Fibroblast of mammary gland (primary cell): ENCODE results near the gene MRPS21.
"Not testable (repeated sequence)": the region's sequence is repeated elsewhere in the genome, so short reads cannot be mapped to it uniquely, and the experiment has no call there.

Experiments
- DNase-seq: peaks from one replicate; pipeline ENCODE4 v3.0.0-alpha.2; 2010; ENCODE audit warnings: low read depth
- H3K4me3 ChIP-seq: 2 replicates; pipeline ENCODE4 v1.5.1; 2011; ENCODE audit warnings: low read depth, mild to moderate bottlenecking, low read length, moderate library complexity; ENCODE audit not compliant: control insufficient read depth
- TF ChIP-seq, protein P1 (sequence below): conservative IDR thresholded peaks from 2 replicates; pipeline ENCODE4 v1.5.1; 2011; ENCODE audit warnings: low read depth, low read length, inconsistent platforms; ENCODE audit not compliant: control insufficient read depth, insufficient read depth

Gene MRPS21

DNA sequence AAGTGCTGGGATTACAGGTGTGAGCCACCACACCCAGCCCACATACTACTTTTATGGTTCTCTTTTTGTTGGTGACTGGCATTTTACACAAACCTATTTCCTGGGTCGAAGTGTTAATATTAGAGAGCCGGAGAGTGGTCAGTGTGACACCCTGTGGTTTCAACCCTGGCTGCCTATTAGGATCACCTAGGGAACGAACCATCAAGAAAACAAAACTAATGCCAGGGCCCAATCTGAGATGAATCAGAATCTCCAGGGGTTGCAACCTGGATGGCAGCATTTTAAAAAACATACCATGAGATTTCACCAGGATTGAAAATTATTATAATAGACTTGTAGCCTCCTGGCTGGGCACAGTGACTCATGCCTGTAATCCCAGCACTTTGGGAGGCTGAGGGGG, 6.1 kb downstream of the MRPS21 start:
- TF ChIP-seq, protein P1, sequence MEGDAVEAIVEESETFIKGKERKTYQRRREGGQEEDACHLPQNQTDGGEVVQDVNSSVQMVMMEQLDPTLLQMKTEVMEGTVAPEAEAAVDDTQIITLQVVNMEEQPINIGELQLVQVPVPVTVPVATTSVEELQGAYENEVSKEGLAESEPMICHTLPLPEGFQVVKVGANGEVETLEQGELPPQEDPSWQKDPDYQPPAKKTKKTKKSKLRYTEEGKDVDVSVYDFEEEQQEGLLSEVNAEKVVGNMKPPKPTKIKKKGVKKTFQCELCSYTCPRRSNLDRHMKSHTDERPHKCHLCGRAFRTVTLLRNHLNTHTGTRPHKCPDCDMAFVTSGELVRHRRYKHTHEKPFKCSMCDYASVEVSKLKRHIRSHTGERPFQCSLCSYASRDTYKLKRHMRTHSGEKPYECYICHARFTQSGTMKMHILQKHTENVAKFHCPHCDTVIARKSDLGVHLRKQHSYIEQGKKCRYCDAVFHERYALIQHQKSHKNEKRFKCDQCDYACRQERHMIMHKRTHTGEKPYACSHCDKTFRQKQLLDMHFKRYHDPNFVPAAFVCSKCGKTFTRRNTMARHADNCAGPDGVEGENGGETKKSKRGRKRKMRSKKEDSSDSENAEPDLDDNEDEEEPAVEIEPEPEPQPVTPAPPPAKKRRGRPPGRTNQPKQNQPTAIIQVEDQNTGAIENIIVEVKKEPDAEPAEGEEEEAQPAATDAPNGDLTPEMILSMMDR, result no peak
- DNase-seq, result no peak

DNA sequence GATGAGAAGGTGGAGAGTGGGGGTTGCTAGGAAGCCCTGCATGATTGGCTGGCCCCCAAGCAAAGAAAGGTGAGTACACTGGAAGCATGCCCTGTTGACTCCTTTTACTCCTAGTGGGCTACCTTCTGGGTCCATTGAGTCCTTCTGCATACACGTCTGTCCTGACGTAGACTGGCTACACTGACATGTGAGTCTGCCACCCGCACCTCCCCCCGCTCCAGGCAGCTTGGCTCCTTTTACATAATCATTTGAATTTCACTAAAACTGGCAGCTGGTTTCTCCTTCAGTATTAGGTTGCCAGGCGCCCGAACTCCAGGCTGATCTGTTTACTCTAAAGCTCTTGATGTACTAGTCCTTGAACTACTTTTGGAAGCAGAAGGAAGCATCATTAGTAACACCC, 8.7 kb downstream of the MRPS21 start:
- no peak overlapping the region for H3K4me3 ChIP-seq
- no peak for DNase-seq
- TF ChIP-seq, protein P1, result no peak

More for the DNA sequence above, 6.1 kb downstream of the MRPS21 start:
- H3K4me3 ChIP-seq, result no peak overlapping the region

DNA sequence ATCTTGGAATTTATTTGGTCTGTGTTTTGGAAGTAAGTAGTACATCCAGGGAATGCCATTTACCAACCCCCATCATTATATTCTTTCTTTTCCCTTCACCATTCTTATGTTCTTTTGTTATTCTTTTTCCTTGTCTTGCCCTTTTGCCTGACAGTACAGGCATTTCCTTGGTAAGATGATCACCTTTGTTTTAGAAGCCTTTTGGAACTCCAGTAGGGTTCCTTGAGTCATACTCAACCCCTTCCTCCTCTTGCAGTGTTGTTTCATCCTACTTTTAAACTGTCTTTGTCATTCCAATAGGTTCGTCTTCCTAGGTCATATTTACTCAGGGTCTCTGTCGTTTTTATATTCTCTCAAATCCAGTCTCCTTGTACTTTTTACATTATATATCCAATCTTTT, 9.2 kb downstream of the MRPS21 start:
- no peak overlapping the region for H3K4me3 ChIP-seq
- no peak for DNase-seq
- TF ChIP-seq, protein P1, result no peak

DNA sequence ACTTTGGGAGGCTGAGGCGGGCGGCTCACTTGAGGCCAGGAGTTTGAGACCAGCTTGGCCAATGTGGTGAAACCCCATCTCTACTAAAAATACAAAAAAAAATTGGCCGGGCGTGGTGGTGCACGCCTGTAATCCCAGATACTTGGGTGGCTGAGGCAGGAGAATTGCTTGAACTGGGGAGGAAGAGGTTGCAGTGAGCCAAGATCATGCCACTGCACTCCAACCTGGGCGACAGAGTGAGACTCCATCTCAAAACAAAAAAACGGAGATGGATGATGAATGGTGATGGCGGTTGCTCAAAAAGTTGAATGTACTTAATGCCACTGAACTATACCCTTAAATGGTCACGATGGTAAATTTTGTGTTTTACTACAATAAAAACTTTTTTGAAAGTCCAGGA, 14.9 kb downstream of the MRPS21 start:
- not testable (repeated sequence) for DNase-seq, H3K4me3 ChIP-seq

DNA sequence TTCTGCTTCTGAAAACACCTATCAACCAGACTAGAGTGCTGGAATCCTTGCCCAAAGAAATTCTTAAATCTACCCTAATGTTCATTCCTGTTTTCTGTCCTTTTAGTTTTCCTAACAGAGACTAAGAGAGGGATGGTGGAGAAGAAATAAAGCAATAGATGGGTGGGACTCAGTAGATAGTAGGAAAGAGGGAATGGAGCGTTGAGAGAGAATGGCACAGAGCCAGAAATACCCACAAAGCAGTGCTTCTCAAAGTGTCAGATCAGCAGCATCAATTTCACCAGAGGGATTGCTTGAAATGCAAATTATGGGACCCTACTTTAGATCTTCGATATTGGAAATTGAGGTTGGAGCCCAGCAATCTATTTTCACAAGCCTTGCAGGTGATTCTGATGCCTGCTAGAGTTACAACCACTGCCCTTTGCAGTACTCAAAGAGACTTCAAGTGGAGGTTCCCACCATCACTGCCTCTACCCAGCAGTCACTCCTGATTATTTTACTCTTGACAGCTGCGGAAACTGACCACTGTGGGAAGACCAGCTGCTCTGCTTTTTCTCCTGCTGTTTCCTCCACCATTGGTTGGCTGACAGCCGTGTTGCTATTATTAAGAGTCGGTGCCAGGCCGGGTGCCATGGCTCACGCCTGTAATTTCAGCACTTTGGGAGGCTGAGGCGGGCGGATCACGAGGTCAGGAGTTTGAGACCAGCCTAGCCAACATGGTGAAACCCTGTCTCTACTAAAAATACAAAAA, 16.3 kb downstream of the MRPS21 start:
- DNase-seq, result no peak
- H3K4me3 ChIP-seq, result no peak overlapping the region
- TF ChIP-seq, protein P1, result no peak

DNA sequence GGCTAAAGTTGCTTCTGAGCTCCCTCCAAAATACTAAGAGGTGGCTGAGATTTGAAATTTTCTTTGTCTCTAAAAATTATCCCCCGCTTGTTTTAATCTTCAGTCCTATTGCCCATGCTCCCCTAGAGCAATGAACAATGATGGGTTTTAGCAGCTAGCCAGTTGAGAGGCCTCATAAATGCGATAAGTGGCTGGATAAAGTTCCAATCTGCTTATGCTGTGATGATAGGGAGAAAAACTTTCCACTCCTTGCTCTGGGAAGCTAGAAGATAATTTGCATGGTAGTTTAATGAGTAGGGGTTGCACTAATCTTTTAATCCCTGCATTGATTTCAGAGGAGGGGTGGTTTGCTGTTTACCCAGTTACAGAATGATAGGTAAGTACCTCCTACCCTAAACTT, 18.1 kb downstream of the MRPS21 start:
- no peak for DNase-seq
- TF ChIP-seq, protein P1, result no peak
- H3K4me3 ChIP-seq, result no peak overlapping the region

DNA sequence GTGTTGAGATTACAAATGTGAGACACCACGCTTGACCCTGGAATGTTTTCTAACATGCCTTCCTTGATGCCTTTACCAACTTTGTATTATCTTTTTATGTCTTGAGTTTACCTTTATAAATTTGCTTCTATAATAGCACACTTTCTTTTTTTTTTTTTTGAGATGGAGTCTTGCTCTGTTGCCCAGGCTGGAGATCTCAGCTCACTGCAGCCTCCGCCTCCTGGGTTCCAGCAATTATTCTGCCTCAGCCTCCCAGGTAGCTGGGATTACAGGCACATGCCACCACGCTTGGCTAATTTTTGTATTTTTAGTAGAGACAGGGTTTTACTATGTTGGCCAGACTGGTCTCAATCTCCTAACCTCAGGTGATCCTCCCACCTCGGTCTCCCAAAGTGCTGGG, 21.0 kb downstream of the MRPS21 start:
- not testable (repeated sequence) for H3K4me3 ChIP-seq, DNase-seq

DNA sequence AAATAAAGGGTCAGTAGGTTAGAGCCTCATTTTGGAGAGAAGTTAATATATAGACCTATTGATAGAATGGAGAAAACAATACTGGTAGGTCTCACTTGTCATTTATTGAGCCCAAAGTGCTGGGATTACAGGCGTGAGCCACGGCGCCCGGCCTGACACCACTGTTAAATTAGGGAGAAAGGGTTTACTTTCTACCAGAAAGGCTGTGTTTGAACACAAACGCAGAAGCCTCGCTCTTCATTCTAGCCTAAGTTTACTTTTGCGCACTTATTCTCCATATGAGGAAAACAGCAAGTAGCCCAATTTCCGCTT, 27.0 kb downstream of the MRPS21 start:
- H3K4me3 ChIP-seq, result no peak overlapping the region
- TF ChIP-seq, protein P1, result no peak
- DNase-seq, result no peak
